HG03575 (cell line): Measurements from ENCODE around the gene DARS1.

Source experiments
- ATAC-seq: cut with Tn5 transposase; IDR thresholded peaks from one replicate; pipeline ENCODE4 v1.9.1; 2021; ENCODE audit not compliant: unreplicated experiment, insufficient number of reproducible peaks, low FRiP score; ENCODE audit errors: extremely low read depth

DARS1 gene

GRCh38 chr2:135985018-135985825, at the start of gene DARS1:
TSS of gene DARS1 (minus strand) at chr2:135985626. CDS start at chr2:135985468, 158 bp downstream.
- ATAC-seq = peak; percentile 32

- no peak for ATAC-seq
Measured at GRCh38 chr2:136034629-136035028, 49.2 kb upstream of the DARS1 start.

- ATAC-seq = no peak
Measured at GRCh38 chr2:136032817-136033535, 47.5 kb upstream of the DARS1 start.

- no peak for ATAC-seq
Measured at GRCh38 chr2:136032192-136032591, 46.8 kb upstream of the DARS1 start.

GRCh38 chr2:136031711-136032110, 46.3 kb upstream of the DARS1 start:
- no peak for ATAC-seq

- ATAC-seq = no peak
Measured at GRCh38 chr2:136030406-136030805, 45.0 kb upstream of the DARS1 start.

- no peak for ATAC-seq
Measured at GRCh38 chr2:136029149-136029548, 43.7 kb upstream of the DARS1 start.

- ATAC-seq = no peak
Measured at GRCh38 chr2:136028001-136028400, 42.6 kb upstream of the DARS1 start.

GRCh38 chr2:136027112-136027511, 41.7 kb upstream of the DARS1 start:
- ATAC-seq = no peak

- ATAC-seq = no peak
Measured at GRCh38 chr2:136025057-136025973, 39.9 kb upstream of the DARS1 start.

- ATAC-seq = no peak
Measured at GRCh38 chr2:136024616-136025015, 39.2 kb upstream of the DARS1 start.

- ATAC-seq = no peak
Measured at GRCh38 chr2:136024185-136024584, 38.8 kb upstream of the DARS1 start.

- no peak for ATAC-seq
Measured at GRCh38 chr2:136023416-136023815, 38.0 kb upstream of the DARS1 start.

- no peak for ATAC-seq
Measured at GRCh38 chr2:136022396-136023146, 37.1 kb upstream of the DARS1 start.

GRCh38 chr2:136021976-136022375, 36.5 kb upstream of the DARS1 start:
- no peak for ATAC-seq

GRCh38 chr2:136021406-136021805, 36.0 kb upstream of the DARS1 start:
- no peak for ATAC-seq

GRCh38 chr2:136020831-136021230, 35.4 kb upstream of the DARS1 start:
- ATAC-seq = no peak

GRCh38 chr2:136019825-136020224, 34.4 kb upstream of the DARS1 start:
- ATAC-seq = no peak

GRCh38 chr2:136019306-136019705, 33.9 kb upstream of the DARS1 start:
- ATAC-seq = no peak
